ENCODE measurements around the gene GMPPA. TPM values are rescaled to one million over a fixed set of nuclear protein-coding genes. Genes with fewer than 3 reads are reported as not detected.
A peak's percentile ranks its signal among the peaks of the same experiment; 100 is the strongest.

GMPPA gene
- total and polyA plus RNA-seq, 10 donors = 21.2 to 45.5 (median 29.8) TPM

- WGBS, 5 donors = 1 to 2% (median 2%) methylated on average over 23 to 26 of the region's 26 CpGs
- no peak for DNase-seq
- TF ChIP-seq POLR2AphosphoS5 (IDR thresholded peaks at IDR 0.05) (peak in 2 of 3 donors; percentile 12 to 22), POLR2A (IDR thresholded peaks at IDR 0.05) (no peak), CTCF (IDR thresholded peaks at IDR 0.05 in 8 of 11, conservative IDR thresholded peaks at IDR 0.05 in 3 of 11) (peak in 9 of 11 experiments; percentile 12 to 76 (median 61))
- H3K27ac ChIP-seq = no peak overlapping the region
- peaks cover 0 to 32% (median 28%) of the 10 kb centered on the region in 6 donors for H3K36me3 ChIP-seq
- intact Hi-C loops (cut with DNase I; ENCODE audit: low total_unique reads) = no loop called here
- peak overlapping the region in 5 of 8 donors; percentile 9 to 57 (median 12) for H3K4me3 ChIP-seq
- H3K4me1 ChIP-seq = peaks cover 4 to 48% (median 25%) of the 10 kb centered on the region in 6 donors
- no peaks in the 10 kb centered on the region for H3K9me3 ChIP-seq
- H3K27me3 ChIP-seq (replicated peaks in 1 of 7) = peaks cover 0 to 72% (median 55%) of the 10 kb centered on the region in 7 donors
Measured at GRCh38 chr2:219509780-219510511, 11.3 kb downstream of the GMPPA start.

GRCh38 chr2:219510512-219511135 lies 11.9 kb downstream of the GMPPA start:
- no peaks in the 10 kb centered on the region for H3K9me3 ChIP-seq
- no peak for TF ChIP-seq POLR2A (IDR thresholded peaks at IDR 0.05)
- no peak for TF ChIP-seq POLR2AphosphoS5 (IDR thresholded peaks at IDR 0.05)
- no peak for TF ChIP-seq CTCF (IDR thresholded peaks at IDR 0.05 in 8 of 11, conservative IDR thresholded peaks at IDR 0.05 in 3 of 11)
- H3K27me3 ChIP-seq (replicated peaks in 1 of 7) = peaks cover 0 to 79% (median 60%) of the 10 kb centered on the region in 7 donors
- H3K4me1 ChIP-seq = peaks cover 4 to 48% (median 25%) of the 10 kb centered on the region in 6 donors
- WGBS, 5 donors = 17 to 31% (median 27%) methylated on average over 22 of the region's 22 CpGs
- H3K4me3 ChIP-seq = peak overlapping the region in 1 of 8 donors; percentile 57
- DNase-seq = no peak
- H3K27ac ChIP-seq = no peak overlapping the region
- intact Hi-C loops (cut with DNase I; ENCODE audit: low total_unique reads) = no loop called here
- H3K36me3 ChIP-seq = peaks cover 0 to 26% (median 21%) of the 10 kb centered on the region in 6 donors

GRCh38 chr2:219511547-219512325 lies 13.0 kb downstream of the GMPPA start:
- TF ChIP-seq POLR2AphosphoS5 (IDR thresholded peaks at IDR 0.05) (no peak), CTCF (IDR thresholded peaks at IDR 0.05 in 8 of 11, conservative IDR thresholded peaks at IDR 0.05 in 3 of 11) (no peak), POLR2A (IDR thresholded peaks at IDR 0.05) (no peak)
- Histone ChIP-seq H3K4me1 (peaks cover 4 to 48% (median 25%) of the 10 kb centered on the region in 6 donors), H3K27ac (no peak overlapping the region), H3K27me3 (replicated peaks in 1 of 7) (peaks cover 0 to 90% (median 66%) of the 10 kb centered on the region in 7 donors), H3K4me3 (no peak overlapping the region), H3K9me3 (no peaks in the 10 kb centered on the region), H3K36me3 (peaks cover 0 to 15% (median 10%) of the 10 kb centered on the region in 6 donors)
- intact Hi-C loops (cut with DNase I; ENCODE audit: low total_unique reads) = no loop called here
- WGBS, 5 donors = 27 to 38% (median 28%) methylated on average over 13 to 15 of the region's 15 CpGs
- DNase-seq = no peak

All from spleen (tissue), 11 donors.